OCI-LY1 (cell line): ENCODE data around the gene TPD52L1.

Experiments used
- CTCF ChIP-seq: fragments of 200-600 bp; sonication (generic), shearing (Covaris generic); IDR thresholded peaks from 2 replicates; pipeline ENCODE4 v1.5.1; 2017; ENCODE audit warnings: mild to moderate bottlenecking, antibody characterized with exemption, low read length, moderate library complexity, mixed read lengths
- EZH2 ChIP-seq: fragments of 200-600 bp; sonication (generic), shearing (Covaris generic); IDR thresholded peaks from 2 replicates; pipeline ENCODE4 v1.8.0; 2017; ENCODE audit warnings: borderline replicate concordance, mixed run types, mild to moderate bottlenecking, antibody characterized with exemption, low read length, moderate library complexity, mixed read lengths

DNA sequence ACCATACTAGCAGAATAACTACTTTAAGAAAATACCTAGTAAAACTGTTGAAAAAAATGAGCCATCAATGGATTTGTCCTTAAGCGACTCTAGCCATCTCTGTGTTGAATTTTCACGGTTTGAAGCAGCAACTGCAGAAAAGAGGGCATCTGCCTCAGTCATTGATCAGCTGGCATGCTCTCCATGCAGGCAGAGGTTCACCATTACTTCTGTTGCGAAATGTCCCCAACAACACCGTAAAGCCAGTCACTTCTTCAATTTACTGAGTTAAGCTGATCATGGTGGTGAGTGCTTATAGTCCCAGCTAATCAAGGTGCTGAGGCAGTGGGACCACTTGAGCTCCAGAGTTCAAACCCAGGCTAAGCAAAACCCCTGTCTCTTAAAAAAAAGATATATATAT is 11.1 kb downstream of the TPD52L1 start:
- TF ChIP-seq CTCF, result no peak
- no peak for TF ChIP-seq EZH2
